H1 (cell line): ENCODE results near the gene TPD52L2. TPM values are rescaled to one million over a fixed set of nuclear protein-coding genes. Genes with fewer than 3 reads are reported as not detected.

Experiments
- BACH1 ChIP-seq: IDR thresholded peaks from 2 replicates; pipeline ENCODE4 v1.6.1; 2012; ENCODE audit warnings: low read length, improper control_type of control experiment
- BRCA1 ChIP-seq: IDR thresholded peaks from 2 replicates; pipeline ENCODE4 v1.6.1; 2012; ENCODE audit warnings: low read depth, low read length, improper control_type of control experiment
- CBX5 ChIP-seq: fragments of 300-800, 300-1000 bp; sonication (generic); IDR thresholded peaks from 2 replicates; pipeline ENCODE4 v1.7.1; 2016; ENCODE audit warnings: antibody characterized with exemption, low read length, low read depth
- CBX8 ChIP-seq: fragments of 300-800, 300-1000 bp; sonication (generic); IDR thresholded peaks from 2 replicates; pipeline ENCODE4 v1.7.1; 2016; ENCODE audit warnings: low read depth, low read length, borderline replicate concordance
- CEBPB ChIP-seq: IDR thresholded peaks from 2 replicates; pipeline ENCODE4 v1.6.1; 2012; ENCODE audit warnings: low read depth, low read length
- CREB1 ChIP-seq: IDR thresholded peaks from 2 replicates; pipeline ENCODE4 v1.6.1; 2012; ENCODE audit warnings: inconsistent platforms
- EP300 ChIP-seq, 2 experiments: IDR thresholded peaks; 1 replicate in 1 of 2; 2 replicates in 1 of 2; pipeline ENCODE4 v1.6.1; 2011 to 2012; ENCODE audit warnings: low read depth in 2 of 2, low read length in 2 of 2, mild to moderate bottlenecking in 2 of 2, borderline replicate concordance in 1 of 2, inconsistent platforms in 1 of 2, moderate library complexity in 1 of 2
- GABPA ChIP-seq: IDR thresholded peaks from 2 replicates; pipeline ENCODE4 v1.6.1; 2011; ENCODE audit warnings: mild to moderate bottlenecking, low read length, moderate library complexity, borderline replicate concordance; ENCODE audit not compliant: insufficient read depth
- JUN ChIP-seq: IDR thresholded peaks from 2 replicates; pipeline ENCODE4 v1.6.1; 2011; ENCODE audit warnings: low read depth, mild to moderate bottlenecking, improper control_type of control experiment, low read length
- KDM1A ChIP-seq: fragments of 200-600, 300-600 bp; sonication (generic); IDR thresholded peaks from 2 replicates; pipeline ENCODE4 v1.7.1; 2016; ENCODE audit warnings: mild to moderate bottlenecking, low read length, borderline replicate concordance
- POLR2AphosphoS5 ChIP-seq: IDR thresholded peaks from 2 replicates; pipeline ENCODE4 v1.6.1; 2011; ENCODE audit warnings: low read depth, low read length
- RBBP5 ChIP-seq: IDR thresholded peaks from 2 replicates; pipeline ENCODE4 v1.7.1; 2012; ENCODE audit warnings: low read depth, mild to moderate bottlenecking, inconsistent platforms, low read length, moderate library complexity, borderline replicate concordance
- RXRA ChIP-seq: IDR thresholded peaks from 2 replicates; pipeline ENCODE4 v1.6.1; 2011; ENCODE audit warnings: low read depth, mild to moderate bottlenecking, low read length, moderate library complexity; ENCODE audit not compliant: insufficient read depth
- SAP30 ChIP-seq: fragments of 300-600 bp; sonication (generic); IDR thresholded peaks from 2 replicates; pipeline ENCODE4 v1.7.1; 2012; ENCODE audit warnings: low read length, moderate library complexity, mild to moderate bottlenecking, inconsistent platforms; ENCODE audit not compliant: insufficient read depth, insufficient replicate concordance
- SIN3A ChIP-seq, 2 experiments: IDR thresholded peaks in 1 of 2; conservative IDR thresholded peaks in 1 of 2; 2 replicates each; pipeline ENCODE4 v1.6.1; 2011 to 2012; ENCODE audit warnings: low read length in 2 of 2, improper control_type of control experiment in 1 of 2, low read depth in 1 of 2, mild to moderate bottlenecking in 1 of 2
- SIX5 ChIP-seq: IDR thresholded peaks from 2 replicates; pipeline ENCODE4 v1.6.1; 2011; ENCODE audit warnings: mild to moderate bottlenecking, low read depth, low read length
- TAF1 ChIP-seq: IDR thresholded peaks from 2 replicates; pipeline ENCODE4 v1.6.1; 2011; ENCODE audit warnings: mild to moderate bottlenecking, low read depth, low read length
- TCF12 ChIP-seq: IDR thresholded peaks from 2 replicates; pipeline ENCODE4 v1.6.1; 2011; ENCODE audit warnings: low read depth, mild to moderate bottlenecking, low read length
- TEAD4 ChIP-seq: IDR thresholded peaks from 2 replicates; pipeline ENCODE4 v1.6.1; 2012; ENCODE audit warnings: low read depth, low read length, inconsistent platforms, mixed read lengths
- ZNF274 ChIP-seq: IDR thresholded peaks from 2 replicates; pipeline ENCODE4 v1.7.0; 2012; ENCODE audit warnings: low read length, borderline replicate concordance; ENCODE audit errors: extremely low read depth
- polyA plus RNA-seq, 7 experiments: library from polyadenylated mRNA; depleted of rRNA in 3 of 7; stranded (reverse) in 5 of 7; unstranded in 2 of 7; fragments of >200 nt in 5 of 7; fragments of 200-250 nt in 2 of 7; gene quantifications; 1 replicate in 5 of 7; 2 replicates in 1 of 7; 4 replicates in 1 of 7; pipeline versions ENCODE4 v1.2.1 to v1.2.3, GENCODE V29; 2011 to 2013; ENCODE audit warnings: missing spikeins in 2 of 7, mixed read lengths in 2 of 7
- total RNA-seq: library from RNA; stranded (reverse); fragmentation: NEBNext Ultra II Directional; extraction: Animal tissue kit (Norgen Biotek cat#: 25700); gene quantifications from 2 replicates; pipeline ENCODE4 v1.2.1, GENCODE V29; 2021
- TF ChIP-seq, protein P1 (sequence below): IDR thresholded peaks from 2 replicates; pipeline ENCODE4 v1.6.1; 2011; ENCODE audit warnings: low read length, improper control_type of control experiment
- TF ChIP-seq, protein P2 (sequence below): IDR thresholded peaks from 2 replicates; pipeline ENCODE4 v1.6.1; 2012; ENCODE audit warnings: inconsistent platforms

Gene TPD52L2
- total and polyA plus RNA-seq, 2 of the 8 experiments (the other 6 are each of a cell fraction or from before 2014, with no cell fraction given), result 77.1 to 80.2 TPM

- no peak for TF ChIP-seq CEBPB
- no peak for TF ChIP-seq BACH1
- TF ChIP-seq, protein P1, sequence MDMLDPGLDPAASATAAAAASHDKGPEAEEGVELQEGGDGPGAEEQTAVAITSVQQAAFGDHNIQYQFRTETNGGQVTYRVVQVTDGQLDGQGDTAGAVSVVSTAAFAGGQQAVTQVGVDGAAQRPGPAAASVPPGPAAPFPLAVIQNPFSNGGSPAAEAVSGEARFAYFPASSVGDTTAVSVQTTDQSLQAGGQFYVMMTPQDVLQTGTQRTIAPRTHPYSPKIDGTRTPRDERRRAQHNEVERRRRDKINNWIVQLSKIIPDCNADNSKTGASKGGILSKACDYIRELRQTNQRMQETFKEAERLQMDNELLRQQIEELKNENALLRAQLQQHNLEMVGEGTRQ, result no peak
- no peak for TF ChIP-seq CBX8
- no peak for TF ChIP-seq RXRA
- no peak for TF ChIP-seq EP300 (IDR thresholded peaks at IDR 0.05; ENCODE audit: borderline replicate concordance in 1 of 2, low read depth in 2 of 2, low read length in 2 of 2)
- TF ChIP-seq TCF12, result no peak
- TF ChIP-seq JUN, result no peak
- no peak for TF ChIP-seq BRCA1
- no peak for TF ChIP-seq SIX5
- TF ChIP-seq TEAD4, result no peak
- TF ChIP-seq, protein P2, sequence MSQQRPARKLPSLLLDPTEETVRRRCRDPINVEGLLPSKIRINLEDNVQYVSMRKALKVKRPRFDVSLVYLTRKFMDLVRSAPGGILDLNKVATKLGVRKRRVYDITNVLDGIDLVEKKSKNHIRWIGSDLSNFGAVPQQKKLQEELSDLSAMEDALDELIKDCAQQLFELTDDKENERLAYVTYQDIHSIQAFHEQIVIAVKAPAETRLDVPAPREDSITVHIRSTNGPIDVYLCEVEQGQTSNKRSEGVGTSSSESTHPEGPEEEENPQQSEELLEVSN, result peak; percentile 52
- no peak for TF ChIP-seq POLR2AphosphoS5
- TF ChIP-seq CREB1, result no peak
- 0 out of 2 replicates have a peak, but pooled peaks have one; percentile 17 for TF ChIP-seq TAF1
- no peak for TF ChIP-seq SAP30
- no peak for TF ChIP-seq KDM1A
- TF ChIP-seq GABPA, result no peak; the same call in 1 of the 2 replicates
- no peak for TF ChIP-seq SIN3A (conservative IDR thresholded peaks at IDR 0.05 in 1 of 2, IDR thresholded peaks at IDR 0.05 in 1 of 2; ENCODE audit: low read depth in 1 of 2, low read length in 2 of 2)
- TF ChIP-seq CBX5, result no peak
- TF ChIP-seq ZNF274, result no peak
- 0 out of 2 replicates have a peak, but pooled peaks have one; percentile 42 for TF ChIP-seq RBBP5
Observed at GRCh38 chr20:63831993-63832686, 32.9 kb upstream of the TPD52L2 start (continued).
